GM23338 (cell line): ENCODE data around the gene SCNN1B. TPM values are rescaled to one million over a fixed set of nuclear protein-coding genes. Genes with fewer than 3 reads are reported as not detected.

Experiments
- ATAC-seq: fragments of 200-7000 bp; cut with Tn5 transposase; 3 replicates; pipeline ENCODE4 v1.9.1; 2020
- DNase-seq: peaks from one replicate; pipeline ENCODE4 v3.0.0-alpha.2; 2015; ENCODE audit warnings: low spot score
- H2AFZ ChIP-seq: fragments of 200-600 bp; sonication (generic); 2 replicates; pipeline ENCODE4 v1.8.0; 2016; ENCODE audit warnings: antibody characterized with exemption, mild to moderate bottlenecking, moderate library complexity
- H3F3A ChIP-seq: fragments of 200-600 bp; sonication (generic); replicated peaks from 2 replicates; pipeline ENCODE4 v1.8.0; 2017; ENCODE audit warnings: antibody characterized with exemption, mixed run types, low read depth
- H3K27ac ChIP-seq: fragments of 200-600 bp; sonication (generic); 2 replicates; pipeline ENCODE4 v1.6.1; 2016; ENCODE audit warnings: low read depth
- H3K27me3 ChIP-seq: fragments of 200-600 bp; sonication (generic); 2 replicates; pipeline ENCODE4 v1.8.0; 2016; ENCODE audit warnings: mild to moderate bottlenecking, mixed run types, moderate library complexity; ENCODE audit not compliant: insufficient read depth
- H3K36me3 ChIP-seq: fragments of 200-600 bp; sonication (generic); 2 replicates; pipeline ENCODE4 v1.8.0; 2016; ENCODE audit warnings: mild to moderate bottlenecking; ENCODE audit not compliant: insufficient read depth
- H3K4me1 ChIP-seq: fragments of 200-600 bp; sonication (generic); 2 replicates; pipeline ENCODE4 v1.8.0; 2016; ENCODE audit warnings: mild to moderate bottlenecking, moderate library complexity; ENCODE audit not compliant: insufficient read depth
- H3K4me2 ChIP-seq: fragments of 200-600 bp; sonication (generic); 2 replicates; pipeline ENCODE4 v1.7.1; 2017; ENCODE audit warnings: mixed run types
- H3K4me3 ChIP-seq: fragments of 200-600 bp; sonication (generic); 2 replicates; pipeline ENCODE4 v1.6.1; 2016; ENCODE audit warnings: mixed run types
- H3K79me2 ChIP-seq: fragments of 200-600 bp; sonication (generic); replicated peaks from 2 replicates; pipeline ENCODE4 v1.8.0; 2017; ENCODE audit warnings: mild to moderate bottlenecking; ENCODE audit not compliant: insufficient read depth
- H3K9me2 ChIP-seq: fragments of 200-600 bp; sonication (generic); 2 replicates; pipeline ENCODE4 v1.8.0; 2017; ENCODE audit not compliant: insufficient read depth
- H4K20me1 ChIP-seq: fragments of 200-600 bp; sonication (generic); replicated peaks from 2 replicates; pipeline ENCODE4 v1.8.0; 2017; ENCODE audit warnings: mild to moderate bottlenecking; ENCODE audit not compliant: insufficient read depth
- H3K27ac Mint-ChIP-seq: 2 replicates; pipeline ENCODE4 v1.8.0; 2020; ENCODE audit warnings: inconsistent platforms, mild to moderate bottlenecking, moderate library complexity, mixed read lengths
- H3K27me3 Mint-ChIP-seq: 3 replicates; pipeline ENCODE4 v1.8.0; 2022; ENCODE audit warnings: low read depth, mild to moderate bottlenecking, moderate library complexity, mixed read lengths, inconsistent platforms; ENCODE audit not compliant: insufficient read depth, poor library complexity
- H3K36me3 Mint-ChIP-seq: 3 replicates; pipeline ENCODE4 v1.8.0; 2021; ENCODE audit warnings: low read depth, mild to moderate bottlenecking, inconsistent platforms, moderate library complexity, mixed read lengths
- H3K4me1 Mint-ChIP-seq: 3 replicates; pipeline ENCODE4 v1.8.0; 2020; ENCODE audit warnings: mild to moderate bottlenecking, inconsistent platforms, mixed read lengths
- H3K4me3 Mint-ChIP-seq: 3 replicates; pipeline ENCODE4 v1.8.0; 2021; ENCODE audit warnings: moderate library complexity, mild to moderate bottlenecking, inconsistent platforms, mixed read lengths
- H3K9me3 Mint-ChIP-seq: 3 replicates; pipeline ENCODE4 v1.8.0; 2020; ENCODE audit warnings: moderate library complexity, mild to moderate bottlenecking, inconsistent platforms, mixed read lengths
- CREB1 ChIP-seq: fragments of 250-450 bp; sonication (Bioruptor Pico); IDR thresholded peaks from 2 replicates; pipeline ENCODE4 v1.5.0; 2020; ENCODE audit warnings: low read depth, mild to moderate bottlenecking, moderate library complexity
- ETS1 ChIP-seq: IDR thresholded peaks from 2 replicates; pipeline ENCODE4 v1.6.1; 2016; ENCODE audit warnings: antibody characterized with exemption
- EZH2 ChIP-seq: fragments of 200-600 bp; sonication (generic); IDR thresholded peaks from one replicate; pipeline ENCODE4 v1.8.0; 2017; ENCODE audit warnings: antibody characterized with exemption, mild to moderate bottlenecking, low read depth; ENCODE audit not compliant: unreplicated experiment
- JUNB ChIP-seq: IDR thresholded peaks from one replicate; pipeline ENCODE4 v1.6.1; 2016; ENCODE audit warnings: antibody characterized with exemption; ENCODE audit not compliant: unreplicated experiment
- NANOG ChIP-seq: IDR thresholded peaks from 2 replicates; pipeline ENCODE4 v1.6.1; 2016; ENCODE audit warnings: antibody characterized with exemption, borderline replicate concordance
- POLR2AphosphoS5 ChIP-seq: IDR thresholded peaks from 2 replicates; pipeline ENCODE4 v1.6.1; 2016; ENCODE audit warnings: antibody characterized with exemption, low read depth
- REST ChIP-seq: IDR thresholded peaks from one replicate; pipeline ENCODE4 v1.6.1; 2018; ENCODE audit warnings: antibody characterized with exemption; ENCODE audit not compliant: unreplicated experiment
- ZNF114 ChIP-seq: fragments of 250-450 bp; sonication (Bioruptor Pico); IDR thresholded peaks from 2 replicates; pipeline ENCODE4 v1.5.0; 2020; ENCODE audit warnings: mild to moderate bottlenecking, moderate library complexity
- ZNF331 ChIP-seq: fragments of 250-450 bp; sonication (Bioruptor Pico); IDR thresholded peaks from 2 replicates; pipeline ENCODE4 v1.5.0; 2020; ENCODE audit warnings: low read depth, mild to moderate bottlenecking, moderate library complexity
- ZNF462 ChIP-seq: fragments of 250-450 bp; sonication (Bioruptor Pico); IDR thresholded peaks from 2 replicates; pipeline ENCODE4 v1.5.0; 2020; ENCODE audit warnings: mild to moderate bottlenecking, moderate library complexity
- polyA plus RNA-seq: library from polyadenylated mRNA; unstranded; fragments of >200 nt; fragmentation: Nextera tagmentation; extraction: Ambion mirVana; gene quantifications from 2 replicates; pipeline ENCODE4 v1.2.1, GENCODE V29; 2016
- total RNA-seq: library from RNA; depleted of rRNA; stranded (reverse); fragments of >200 nt; shearing (Covaris generic); gene quantifications from 2 replicates; pipeline ENCODE4 v1.2.3, GENCODE V29; 2014

Gene SCNN1B
- total and polyA plus RNA-seq, 2 experiments from 2014 or later: 0.78 to 1.1 TPM

GRCh38 chr16:23288209-23288608 lies 13.9 kb upstream of the SCNN1B start (continued):
- no peak for TF ChIP-seq ZNF462 (CRISPR knock-in tag)
- no peak for TF ChIP-seq JUNB
- no peak for TF ChIP-seq CREB1 (CRISPR knock-in tag)
- TF ChIP-seq NANOG: no peak
- TF ChIP-seq POLR2AphosphoS5: no peak

GRCh38 chr16:23288726-23289512 lies 13.2 kb upstream of the SCNN1B start:
- Histone ChIP-seq H3K36me3 (no peaks in the 10 kb centered on the region), H3K79me2 (no peaks in the 10 kb centered on the region), H3K4me1 (no peaks in the 10 kb centered on the region), H4K20me1 (no peaks in the 10 kb centered on the region), H3F3A (no peaks in the 10 kb centered on the region), H3K4me3 (no peak overlapping the region), H3K4me2 (no peak overlapping the region), H3K27ac (no peak overlapping the region), H3K9me2 (peaks cover 1% of the 10 kb centered on the region; the same call in 1 of the 2 replicates), H3K27me3 (no peaks in the 10 kb centered on the region), H2AFZ (peak overlapping the region; percentile 23; the same call in 1 of the 2 replicates)
- H3K36me3 Mint-ChIP-seq: no peaks in the 10 kb centered on the region
- H3K9me3 Mint-ChIP-seq: no peaks in the 10 kb centered on the region
- no peak for ATAC-seq
- no peaks in the 10 kb centered on the region for H3K4me1 Mint-ChIP-seq
- H3K27me3 Mint-ChIP-seq: peaks cover 2% of the 10 kb centered on the region
- H3K27ac Mint-ChIP-seq: no peak overlapping the region
- no peak overlapping the region for H3K4me3 Mint-ChIP-seq
- no peak for DNase-seq
- TF ChIP-seq CREB1 (CRISPR knock-in tag) (no peak), JUNB (no peak), ZNF331 (CRISPR knock-in tag) (no peak), ETS1 (no peak), ZNF114 (CRISPR knock-in tag) (no peak), REST (no peak), EZH2 (no peak)
